Panc1 (cell line): ENCODE measurements around the gene GTF3A.

Experiments used
- SIN3A ChIP-seq: IDR thresholded peaks from 2 replicates; pipeline ENCODE4 v1.6.1; 2012; ENCODE audit warnings: low read depth, mild to moderate bottlenecking, low read length, moderate library complexity, borderline replicate concordance; ENCODE audit not compliant: insufficient read depth
- TF ChIP-seq, protein P1 (sequence below): fragments of 450-650 bp; IDR thresholded peaks from 2 replicates; pipeline ENCODE4 v1.5.1; 2017; ENCODE audit warnings: mild to moderate bottlenecking
- TF ChIP-seq, protein P2 (sequence below), 2 experiments: IDR thresholded peaks; 2 replicates each; pipeline ENCODE4 v1.6.1; 2011 to 2012; ENCODE audit warnings: low read depth in 2 of 2, control low read depth in 1 of 2, low read length in 1 of 2, mild to moderate bottlenecking in 1 of 2, moderate library complexity in 1 of 2; ENCODE audit not compliant: insufficient read depth in 1 of 2

DNA sequence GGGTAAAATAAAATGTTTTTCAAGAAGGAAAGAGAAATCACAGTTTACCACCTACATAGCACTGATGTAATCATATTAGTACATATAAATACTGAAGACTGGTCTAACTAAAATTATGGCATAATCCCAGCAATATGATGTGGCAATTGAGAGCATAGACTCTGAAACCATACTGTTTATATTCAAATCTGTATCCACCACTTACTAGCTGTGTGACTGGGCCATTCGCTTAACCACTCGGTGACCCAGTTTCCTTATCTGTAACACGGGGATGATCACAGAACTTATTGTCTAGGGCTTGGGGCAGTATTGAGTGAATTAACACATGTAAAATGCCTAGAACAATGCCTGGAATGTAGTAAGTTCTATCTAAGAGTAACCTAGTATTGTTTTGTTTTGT lies 13.1 kb upstream of the GTF3A start:
- no peak for TF ChIP-seq SIN3A
- TF ChIP-seq, protein P1, sequence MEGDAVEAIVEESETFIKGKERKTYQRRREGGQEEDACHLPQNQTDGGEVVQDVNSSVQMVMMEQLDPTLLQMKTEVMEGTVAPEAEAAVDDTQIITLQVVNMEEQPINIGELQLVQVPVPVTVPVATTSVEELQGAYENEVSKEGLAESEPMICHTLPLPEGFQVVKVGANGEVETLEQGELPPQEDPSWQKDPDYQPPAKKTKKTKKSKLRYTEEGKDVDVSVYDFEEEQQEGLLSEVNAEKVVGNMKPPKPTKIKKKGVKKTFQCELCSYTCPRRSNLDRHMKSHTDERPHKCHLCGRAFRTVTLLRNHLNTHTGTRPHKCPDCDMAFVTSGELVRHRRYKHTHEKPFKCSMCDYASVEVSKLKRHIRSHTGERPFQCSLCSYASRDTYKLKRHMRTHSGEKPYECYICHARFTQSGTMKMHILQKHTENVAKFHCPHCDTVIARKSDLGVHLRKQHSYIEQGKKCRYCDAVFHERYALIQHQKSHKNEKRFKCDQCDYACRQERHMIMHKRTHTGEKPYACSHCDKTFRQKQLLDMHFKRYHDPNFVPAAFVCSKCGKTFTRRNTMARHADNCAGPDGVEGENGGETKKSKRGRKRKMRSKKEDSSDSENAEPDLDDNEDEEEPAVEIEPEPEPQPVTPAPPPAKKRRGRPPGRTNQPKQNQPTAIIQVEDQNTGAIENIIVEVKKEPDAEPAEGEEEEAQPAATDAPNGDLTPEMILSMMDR = no peak
- TF ChIP-seq, protein P2, sequence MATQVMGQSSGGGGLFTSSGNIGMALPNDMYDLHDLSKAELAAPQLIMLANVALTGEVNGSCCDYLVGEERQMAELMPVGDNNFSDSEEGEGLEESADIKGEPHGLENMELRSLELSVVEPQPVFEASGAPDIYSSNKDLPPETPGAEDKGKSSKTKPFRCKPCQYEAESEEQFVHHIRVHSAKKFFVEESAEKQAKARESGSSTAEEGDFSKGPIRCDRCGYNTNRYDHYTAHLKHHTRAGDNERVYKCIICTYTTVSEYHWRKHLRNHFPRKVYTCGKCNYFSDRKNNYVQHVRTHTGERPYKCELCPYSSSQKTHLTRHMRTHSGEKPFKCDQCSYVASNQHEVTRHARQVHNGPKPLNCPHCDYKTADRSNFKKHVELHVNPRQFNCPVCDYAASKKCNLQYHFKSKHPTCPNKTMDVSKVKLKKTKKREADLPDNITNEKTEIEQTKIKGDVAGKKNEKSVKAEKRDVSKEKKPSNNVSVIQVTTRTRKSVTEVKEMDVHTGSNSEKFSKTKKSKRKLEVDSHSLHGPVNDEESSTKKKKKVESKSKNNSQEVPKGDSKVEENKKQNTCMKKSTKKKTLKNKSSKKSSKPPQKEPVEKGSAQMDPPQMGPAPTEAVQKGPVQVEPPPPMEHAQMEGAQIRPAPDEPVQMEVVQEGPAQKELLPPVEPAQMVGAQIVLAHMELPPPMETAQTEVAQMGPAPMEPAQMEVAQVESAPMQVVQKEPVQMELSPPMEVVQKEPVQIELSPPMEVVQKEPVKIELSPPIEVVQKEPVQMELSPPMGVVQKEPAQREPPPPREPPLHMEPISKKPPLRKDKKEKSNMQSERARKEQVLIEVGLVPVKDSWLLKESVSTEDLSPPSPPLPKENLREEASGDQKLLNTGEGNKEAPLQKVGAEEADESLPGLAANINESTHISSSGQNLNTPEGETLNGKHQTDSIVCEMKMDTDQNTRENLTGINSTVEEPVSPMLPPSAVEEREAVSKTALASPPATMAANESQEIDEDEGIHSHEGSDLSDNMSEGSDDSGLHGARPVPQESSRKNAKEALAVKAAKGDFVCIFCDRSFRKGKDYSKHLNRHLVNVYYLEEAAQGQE (IDR thresholded peaks at IDR 0.05; ENCODE audit: insufficient read depth in 1 of 2, low read depth in 2 of 2, low read length in 1 of 2) = no peak
